Psoas muscle (tissue), 8 donors: ENCODE measurements around the gene COQ9. TPM values are rescaled to one million over a fixed set of nuclear protein-coding genes. Genes with fewer than 3 reads are reported as not detected.
"Not testable (repeated sequence)": the region's sequence is repeated elsewhere in the genome, so short reads cannot be mapped to it uniquely, and the experiment has no call there.

Experiments used
- ATAC-seq, 4 donors: fragments of 200-7000 bp; cut with Tn5 transposase; one replicate each; pipeline ENCODE4 v1.9.1; 2020; ENCODE audit warnings: moderate library complexity in 3 of 4, mild to moderate bottlenecking in 2 of 4
- DNase-seq, 2 donors: peaks; one replicate each; pipeline ENCODE4 v3.0.0-alpha.2; 2020
- H3K27ac ChIP-seq: fragments of 200-600 bp; one replicate; pipeline ENCODE4 v1.8.0; 2022
- H3K27me3 ChIP-seq, 3 donors: fragments of 200-600 bp in 1 of 3; one replicate each; pipeline versions ENCODE4 v1.6.1 to v1.8.0; 2013 to 2022; ENCODE audit warnings: low read length in 2 of 3, mild to moderate bottlenecking in 2 of 3, moderate library complexity in 1 of 3; ENCODE audit not compliant: insufficient read depth in 3 of 3
- H3K36me3 ChIP-seq, 2 donors: fragments of 200-600 bp in 1 of 2; one replicate each; pipeline versions ENCODE4 v1.6.1 to v1.8.0; 2013 to 2022; ENCODE audit warnings: low read depth in 1 of 2, mild to moderate bottlenecking in 1 of 2, moderate library complexity in 1 of 2; ENCODE audit not compliant: insufficient read depth in 1 of 2
- H3K4me1 ChIP-seq: fragments of 200-600 bp; one replicate; pipeline ENCODE4 v1.8.0; 2022
- H3K4me3 ChIP-seq: fragments of 200-600 bp; one replicate; pipeline ENCODE4 v1.8.0; 2022; ENCODE audit warnings: mild to moderate bottlenecking
- H3K9me3 ChIP-seq: fragments of 200-600 bp; one replicate; pipeline ENCODE4 v1.8.0; 2022
- WGBS, 3 donors: extraction: QIAGEN DNeasy Blood & Tissue Kit; methylation state at CpG; one replicate each; pipeline versions ENCODE4 v1.1.6 to v1.1.7; 2013; 5-methylcytosine and 5-hydroxymethylcytosine counted together
- intact Hi-C, 2 donors: fragments of 100-400 bp; cut with DNase I; formaldehyde crosslinking; loops; one replicate each; pipeline versions ENCODE4 v1.11.0 to v1.14.2; 2022
- polyA plus RNA-seq, 3 donors: library from polyadenylated mRNA; stranded (reverse); fragments of 200-250 nt; gene quantifications; one replicate each; pipeline ENCODE4 v1.2.3, GENCODE V29; 2013
- total RNA-seq, 4 donors: library from RNA; stranded (reverse); fragmentation: NEBNext Ultra II Directional in 2 of 4; extraction: Animal tissue kit (Norgen Biotek cat#: 25700) in 2 of 4; gene quantifications; one replicate each; pipeline versions ENCODE4 v1.2.1 to v1.2.4, GENCODE V29; 2021 to 2023
- TF ChIP-seq, protein P1 (sequence below): fragments of 200-600 bp; IDR thresholded peaks from one replicate; pipeline ENCODE4 v1.8.0; 2022; ENCODE audit warnings: antibody characterized with exemption
- donor health status: healthy with polysubstance abuse.
- donor health status: DM: no; HTN: no; CAD: no; lungs with moderate emphysema.
- donor health status: Bipolar disorder and iron deficiency.
- donor health status: healthy.
- donor health status: DM: yes; HTN: yes; CAD: no.
- donor health status: DM: no; HTN: no; CAD: no.
- donor health status: DM: no; HTN: no; CAD: no.
- donor health status: DM: yes; HTN: yes; CAD: no.

The COQ9 gene
- total and polyA plus RNA-seq, 7 donors: 85.0 to 184 (median 149) TPM

DNA sequence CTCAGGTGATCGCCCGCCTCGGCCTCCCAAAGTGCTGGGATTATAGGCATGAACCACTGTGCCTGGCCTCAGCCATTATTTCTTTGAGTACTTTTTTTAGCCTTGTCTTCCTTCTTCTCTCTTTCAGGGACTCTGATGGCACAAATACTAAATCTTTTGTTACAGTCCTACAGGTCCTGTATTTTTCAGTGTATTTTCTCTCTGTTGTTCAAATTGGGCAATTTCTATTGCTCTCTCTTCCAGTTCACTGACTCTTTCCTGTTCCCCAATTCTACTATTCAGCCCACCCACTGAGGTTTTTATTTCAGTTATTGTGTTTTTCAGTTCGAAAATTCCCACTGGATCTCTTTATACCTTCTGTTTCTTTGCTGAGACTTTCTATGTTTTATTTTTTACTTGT, 46.5 kb downstream of the COQ9 start:
- TF ChIP-seq, protein P1, sequence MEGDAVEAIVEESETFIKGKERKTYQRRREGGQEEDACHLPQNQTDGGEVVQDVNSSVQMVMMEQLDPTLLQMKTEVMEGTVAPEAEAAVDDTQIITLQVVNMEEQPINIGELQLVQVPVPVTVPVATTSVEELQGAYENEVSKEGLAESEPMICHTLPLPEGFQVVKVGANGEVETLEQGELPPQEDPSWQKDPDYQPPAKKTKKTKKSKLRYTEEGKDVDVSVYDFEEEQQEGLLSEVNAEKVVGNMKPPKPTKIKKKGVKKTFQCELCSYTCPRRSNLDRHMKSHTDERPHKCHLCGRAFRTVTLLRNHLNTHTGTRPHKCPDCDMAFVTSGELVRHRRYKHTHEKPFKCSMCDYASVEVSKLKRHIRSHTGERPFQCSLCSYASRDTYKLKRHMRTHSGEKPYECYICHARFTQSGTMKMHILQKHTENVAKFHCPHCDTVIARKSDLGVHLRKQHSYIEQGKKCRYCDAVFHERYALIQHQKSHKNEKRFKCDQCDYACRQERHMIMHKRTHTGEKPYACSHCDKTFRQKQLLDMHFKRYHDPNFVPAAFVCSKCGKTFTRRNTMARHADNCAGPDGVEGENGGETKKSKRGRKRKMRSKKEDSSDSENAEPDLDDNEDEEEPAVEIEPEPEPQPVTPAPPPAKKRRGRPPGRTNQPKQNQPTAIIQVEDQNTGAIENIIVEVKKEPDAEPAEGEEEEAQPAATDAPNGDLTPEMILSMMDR: no peak
- intact Hi-C loops: no loop called here

DNA sequence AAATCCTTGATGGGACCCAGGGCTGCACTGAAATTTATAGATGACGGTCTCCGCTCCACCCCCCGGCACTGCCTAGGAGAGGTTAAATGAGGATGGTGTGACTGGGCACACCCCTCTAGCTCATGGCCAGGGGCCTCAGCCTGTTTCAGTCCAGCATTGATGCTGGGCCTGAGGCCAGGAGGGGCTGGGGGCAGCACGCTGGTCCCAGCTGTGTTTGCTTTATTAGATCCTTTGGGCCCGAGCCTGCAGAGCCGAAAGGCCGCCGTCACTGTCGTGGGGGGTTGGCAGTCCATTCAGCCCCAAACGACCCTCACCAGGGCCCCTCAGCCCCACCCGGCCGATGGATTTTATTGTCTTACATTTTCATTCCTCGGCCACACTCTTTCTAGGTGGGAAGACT, 49.8 kb downstream of the COQ9 start:
- H3K9me3 ChIP-seq: no peaks in the 10 kb centered on the region
- intact Hi-C loops: no loop called here
- no peaks in the 10 kb centered on the region for H3K4me1 ChIP-seq
- no peaks in the 10 kb centered on the region for H3K27me3 ChIP-seq
- H3K4me3 ChIP-seq: no peak overlapping the region
- WGBS, 3 donors: 61 to 63% (median 61%) methylated on average over 13 of the region's 13 CpGs
- ATAC-seq: no peak
- H3K36me3 ChIP-seq: no peaks in the 10 kb centered on the region
- H3K27ac ChIP-seq: no peak overlapping the region
- DNase-seq: peak in 1 of 2 donors; percentile 38
- TF ChIP-seq, protein P1: no peak

More for the DNA sequence above, 46.5 kb downstream of the COQ9 start:
- H3K9me3 ChIP-seq: no peaks in the 10 kb centered on the region
- no peak overlapping the region for H3K27ac ChIP-seq
- H3K36me3 ChIP-seq: no peaks in the 10 kb centered on the region
- H3K27me3 ChIP-seq: no peaks in the 10 kb centered on the region
- 77 to 93% (median 84%) methylated on average over 4 of the region's 4 CpGs for WGBS, 3 donors
- ATAC-seq: no peak
- H3K4me1 ChIP-seq: no peaks in the 10 kb centered on the region
- DNase-seq: no peak
- no peak overlapping the region for H3K4me3 ChIP-seq

DNA sequence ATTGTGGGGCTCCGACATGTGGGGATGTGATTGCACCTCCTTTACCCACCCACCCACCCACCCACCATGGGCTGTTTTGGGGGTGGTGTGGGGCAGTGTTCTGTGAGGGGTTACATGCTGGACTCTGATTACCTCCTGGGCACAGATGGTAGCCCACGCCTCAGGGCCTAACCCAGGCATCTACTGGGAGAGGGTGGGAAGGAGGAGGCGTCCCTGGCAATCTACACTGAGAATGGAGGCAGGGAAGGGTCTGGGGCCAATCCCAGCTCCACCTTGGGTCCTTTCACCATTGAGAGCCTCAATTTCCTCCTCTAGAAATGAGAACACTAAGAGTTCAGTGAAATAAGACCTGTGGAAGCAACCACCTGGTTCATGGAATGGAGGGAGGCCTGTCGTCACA, 50.8 kb downstream of the COQ9 start:
- intact Hi-C loops: no loop called here
- no peak for ATAC-seq

DNA sequence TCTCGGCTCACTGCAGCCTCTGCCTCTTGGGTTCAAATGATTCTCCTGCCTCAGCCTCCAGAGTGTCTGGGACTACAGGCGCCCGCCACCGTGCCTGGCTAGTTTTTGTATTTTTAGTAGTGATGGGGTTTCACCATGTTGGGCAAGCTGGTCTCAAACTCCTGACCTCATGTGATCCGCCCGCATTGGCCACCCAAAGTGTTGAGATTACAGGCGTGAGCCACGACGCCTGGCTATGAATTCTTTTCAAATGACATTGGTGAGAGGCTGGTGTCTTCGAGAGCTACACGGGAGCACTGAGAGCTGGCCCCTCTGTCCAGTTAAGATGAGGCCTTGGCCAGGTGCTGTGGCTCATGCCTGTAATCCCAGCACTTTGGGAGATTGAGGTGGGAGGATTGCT, 52.7 kb downstream of the COQ9 start:
- H3K27ac ChIP-seq, H3K9me3 ChIP-seq, H3K4me1 ChIP-seq, H3K27me3 ChIP-seq, H3K36me3 ChIP-seq, H3K4me3 ChIP-seq, intact Hi-C loops, DNase-seq, ATAC-seq: not testable (repeated sequence)
- 82 to 87% (median 84%) methylated on average over 11 of the region's 11 CpGs for WGBS, 3 donors

More for the DNA sequence above, 50.8 kb downstream of the COQ9 start:
- Histone ChIP-seq H3K27ac (no peak overlapping the region), H3K27me3 (no peaks in the 10 kb centered on the region), H3K4me3 (no peak overlapping the region), H3K36me3 (no peaks in the 10 kb centered on the region), H3K9me3 (no peaks in the 10 kb centered on the region), H3K4me1 (no peaks in the 10 kb centered on the region)
- DNase-seq: peak in 1 of 2 donors; percentile 6
- 94 to 97% (median 95%) methylated on average over 4 of the region's 4 CpGs for WGBS, 3 donors
- TF ChIP-seq, protein P1: no peak

DNA sequence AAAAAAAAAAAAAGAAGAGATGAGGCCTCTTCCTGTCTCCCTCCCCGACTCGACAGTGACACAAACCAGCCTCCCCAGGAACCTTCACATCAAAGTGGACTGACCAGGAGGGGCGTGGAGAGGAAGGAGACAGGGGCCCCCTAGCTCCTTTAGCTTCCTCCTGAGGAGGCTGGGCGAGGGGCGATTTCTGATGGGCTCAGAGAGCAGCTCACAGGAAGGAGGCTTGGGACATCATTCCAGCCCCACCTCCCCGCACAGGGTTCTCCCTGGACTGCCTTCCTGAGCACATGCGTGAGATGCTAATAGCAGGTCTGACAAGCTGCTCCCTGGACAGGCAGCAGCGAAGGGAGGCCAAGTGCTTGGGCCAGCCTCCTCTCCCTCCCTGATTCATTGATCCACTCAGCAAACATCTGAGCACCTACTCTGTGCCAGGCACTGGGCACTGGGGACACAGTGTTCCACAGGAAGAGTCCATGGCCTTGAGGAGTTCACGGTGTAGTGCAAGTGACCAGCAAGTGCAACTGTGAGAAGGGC, 53.4 kb downstream of the COQ9 start:
- H3K4me1 ChIP-seq: no peaks in the 10 kb centered on the region
- H3K4me3 ChIP-seq: no peak overlapping the region
- H3K36me3 ChIP-seq: no peaks in the 10 kb centered on the region
- ATAC-seq (no peak), DNase-seq (peak in 1 of 2 donors; percentile 23)
- intact Hi-C loops: no loop called here
- no peak overlapping the region for H3K27ac ChIP-seq
- no peaks in the 10 kb centered on the region for H3K27me3 ChIP-seq
- TF ChIP-seq, protein P1: no peak
- no peaks in the 10 kb centered on the region for H3K9me3 ChIP-seq
- WGBS, 3 donors: 58 to 65% (median 63%) methylated on average over 7 to 9 of the region's 9 CpGs
